HG03108 (cell line): ENCODE data around the gene SEMA3B.
"Not testable (repeated sequence)": the region's sequence is repeated elsewhere in the genome, so short reads cannot be mapped to it uniquely, and the experiment has no call there.

Experiments used
- ATAC-seq: cut with Tn5 transposase; IDR thresholded peaks from one replicate; pipeline ENCODE4 v1.9.1; 2021; ENCODE audit warnings: moderate library complexity; ENCODE audit not compliant: unreplicated experiment

Gene SEMA3B

GRCh38 chr3:50268703-50269451 is at the start of gene SEMA3B:
TSS of gene SEMA3B (plus strand) at chr3:50269147. CDS start at chr3:50269241, 94 bp downstream.
- ATAC-seq, result no peak

- no peak for ATAC-seq
Measured at GRCh38 chr3:50219285-50219684, 49.7 kb upstream of the SEMA3B start.

GRCh38 chr3:50220109-50220508 is 48.8 kb upstream of the SEMA3B start:
- no peak for ATAC-seq

- ATAC-seq, result no peak
Measured at GRCh38 chr3:50221051-50221410, 47.9 kb upstream of the SEMA3B start.

GRCh38 chr3:50221411-50222168 is 47.4 kb upstream of the SEMA3B start:
- ATAC-seq, result no peak

GRCh38 chr3:50222169-50222528 is 46.8 kb upstream of the SEMA3B start:
- ATAC-seq, result no peak

- no peak for ATAC-seq
Measured at GRCh38 chr3:50224639-50225038, 44.3 kb upstream of the SEMA3B start.

GRCh38 chr3:50226888-50227389 is 42.0 kb upstream of the SEMA3B start:
- peak; percentile 8 for ATAC-seq

GRCh38 chr3:50227390-50228183 is 41.4 kb upstream of the SEMA3B start:
- ATAC-seq, result peak; percentile 87

- not testable (repeated sequence) for ATAC-seq
Measured at GRCh38 chr3:50228184-50228763, 40.7 kb upstream of the SEMA3B start.

- no peak for ATAC-seq
Measured at GRCh38 chr3:50229490-50229889, 39.5 kb upstream of the SEMA3B start.

- no peak for ATAC-seq
Measured at GRCh38 chr3:50230104-50230793, 38.7 kb upstream of the SEMA3B start.

GRCh38 chr3:50230794-50231125 is 38.2 kb upstream of the SEMA3B start:
- ATAC-seq, result no peak

- ATAC-seq, result no peak
Measured at GRCh38 chr3:50231581-50231980, 37.4 kb upstream of the SEMA3B start.

GRCh38 chr3:50232303-50232702 is 36.6 kb upstream of the SEMA3B start:
- ATAC-seq, result no peak

- ATAC-seq, result no peak
Measured at GRCh38 chr3:50233176-50233575, 35.8 kb upstream of the SEMA3B start.

GRCh38 chr3:50235716-50236483 is 33.0 kb upstream of the SEMA3B start, which contains the start of gene GNAI2:
TSS of gene GNAI2 (plus strand) at chr3:50236204. CDS start at chr3:50236336, 132 bp downstream.
- peak; percentile 89 for ATAC-seq

- ATAC-seq, result no peak
Measured at GRCh38 chr3:50236484-50237132, 32.3 kb upstream of the SEMA3B start.

GRCh38 chr3:50237133-50237651 is 31.8 kb upstream of the SEMA3B start:
- no peak for ATAC-seq
